Endodermal cell (in vitro differentiated cells): ENCODE results near the gene B4GALT3. TPM values are rescaled to one million over a fixed set of nuclear protein-coding genes. Genes with fewer than 3 reads are reported as not detected.

Experiments
- DNase-seq: peaks from one replicate; pipeline ENCODE4 v3.0.0-alpha.2; 2017
- H3K27ac ChIP-seq: 2 replicates; pipeline ENCODE4 v1.5.1; 2013; ENCODE audit warnings: mild to moderate bottlenecking, low read depth, low read length, moderate library complexity
- H3K27me3 ChIP-seq: 2 replicates; pipeline ENCODE4 v1.6.1; 2013; ENCODE audit warnings: mild to moderate bottlenecking, low read length, moderate library complexity; ENCODE audit not compliant: insufficient read depth, control insufficient read depth, poor library complexity, severe bottlenecking
- H3K36me3 ChIP-seq: 2 replicates; pipeline ENCODE4 v1.7.0; 2013; ENCODE audit warnings: mild to moderate bottlenecking, low read length, moderate library complexity; ENCODE audit not compliant: control insufficient read depth, insufficient read depth
- H3K4me1 ChIP-seq: one replicate; pipeline ENCODE4 v1.7.0; 2013; ENCODE audit warnings: low read length; ENCODE audit not compliant: control insufficient read depth, insufficient read depth
- H3K4me3 ChIP-seq: 2 replicates; pipeline ENCODE4 v1.5.1; 2013; ENCODE audit warnings: mild to moderate bottlenecking, low read length, moderate library complexity
- H3K9ac ChIP-seq: 2 replicates; pipeline ENCODE4 v1.6.1; 2013; ENCODE audit warnings: mild to moderate bottlenecking, low read length, moderate library complexity; ENCODE audit not compliant: poor library complexity, severe bottlenecking; ENCODE audit errors: extremely low read depth
- H3K9me3 ChIP-seq: 2 replicates; pipeline ENCODE4 v1.6.1; 2013; ENCODE audit warnings: mild to moderate bottlenecking, low read length, moderate library complexity; ENCODE audit not compliant: control insufficient read depth
- H3K27ac Mint-ChIP-seq: 2 replicates; pipeline ENCODE4 v1.8.0; 2020; ENCODE audit warnings: mixed read lengths
- H3K27me3 Mint-ChIP-seq: 2 replicates; pipeline ENCODE4 v1.8.0; 2021; ENCODE audit warnings: mild to moderate bottlenecking, mixed read lengths; ENCODE audit not compliant: insufficient read depth
- H3K36me3 Mint-ChIP-seq: 2 replicates; pipeline ENCODE4 v1.8.0; 2020; ENCODE audit warnings: low read depth, mixed read lengths
- H3K4me1 Mint-ChIP-seq: 2 replicates; pipeline ENCODE4 v1.8.0; 2020; ENCODE audit warnings: mixed read lengths
- H3K4me3 Mint-ChIP-seq: 2 replicates; pipeline ENCODE4 v1.8.0; 2020; ENCODE audit warnings: mild to moderate bottlenecking, moderate library complexity, mixed read lengths
- H3K9me3 Mint-ChIP-seq: 2 replicates; pipeline ENCODE4 v1.8.0; 2020; ENCODE audit warnings: mild to moderate bottlenecking, mixed read lengths
- WGBS, 2 experiments: methylation state at CpG; one replicate each; pipeline versions ENCODE4 v1.1.5 to v1.1.7; 2013; ENCODE audit warnings: missing lambda C conversion rate in 2 of 2, mixed read lengths in 1 of 2; ENCODE audit not compliant: insufficient coverage in 1 of 2, insufficient read length in 1 of 2; 5-methylcytosine and 5-hydroxymethylcytosine counted together
- total RNA-seq, 2 donors: library from RNA; stranded (reverse); fragmentation: NEBNext Ultra II Directional in 1 of 2; extraction: Animal tissue kit (Norgen Biotek cat#: 25700) in 1 of 2; gene quantifications; 2 replicates in 1 of 2; 3 replicates in 1 of 2; pipeline ENCODE4 v1.2.1, GENCODE V29; 2021
- TF ChIP-seq, protein P1 (sequence below): fragments of 200-600 bp; sonication (generic); conservative IDR thresholded peaks from 2 replicates; pipeline ENCODE4 v1.5.0; 2021; ENCODE audit warnings: antibody characterized with exemption, mild to moderate bottlenecking

B4GALT3 gene
- total RNA-seq, 2 donors from 2014 or later, result 30.4 to 37.9 TPM

GRCh38 chr1:161191971-161192370 is 14.7 kb upstream of the B4GALT3 start:
- Histone ChIP-seq H3K36me3 (no peaks in the 10 kb centered on the region), H3K27ac (no peak overlapping the region), H3K4me3 (no peak overlapping the region), H3K9me3 (no peaks in the 10 kb centered on the region), H3K27me3 (no peaks in the 10 kb centered on the region), H3K4me1 (no peaks in the 10 kb centered on the region), H3K9ac (no peak overlapping the region)
- peaks cover 8% of the 10 kb centered on the region for H3K4me1 Mint-ChIP-seq
- DNase-seq, result no peak
- H3K4me3 Mint-ChIP-seq, result no peak overlapping the region
- peak overlapping the region; percentile 18 for H3K27ac Mint-ChIP-seq
- WGBS, 2 experiments, result 83 to 98% methylated on average over 6 to 8 of the region's 8 CpGs
- no peaks in the 10 kb centered on the region for H3K36me3 Mint-ChIP-seq
- H3K9me3 Mint-ChIP-seq, result no peaks in the 10 kb centered on the region
- H3K27me3 Mint-ChIP-seq, result no peaks in the 10 kb centered on the region
- TF ChIP-seq, protein P1, sequence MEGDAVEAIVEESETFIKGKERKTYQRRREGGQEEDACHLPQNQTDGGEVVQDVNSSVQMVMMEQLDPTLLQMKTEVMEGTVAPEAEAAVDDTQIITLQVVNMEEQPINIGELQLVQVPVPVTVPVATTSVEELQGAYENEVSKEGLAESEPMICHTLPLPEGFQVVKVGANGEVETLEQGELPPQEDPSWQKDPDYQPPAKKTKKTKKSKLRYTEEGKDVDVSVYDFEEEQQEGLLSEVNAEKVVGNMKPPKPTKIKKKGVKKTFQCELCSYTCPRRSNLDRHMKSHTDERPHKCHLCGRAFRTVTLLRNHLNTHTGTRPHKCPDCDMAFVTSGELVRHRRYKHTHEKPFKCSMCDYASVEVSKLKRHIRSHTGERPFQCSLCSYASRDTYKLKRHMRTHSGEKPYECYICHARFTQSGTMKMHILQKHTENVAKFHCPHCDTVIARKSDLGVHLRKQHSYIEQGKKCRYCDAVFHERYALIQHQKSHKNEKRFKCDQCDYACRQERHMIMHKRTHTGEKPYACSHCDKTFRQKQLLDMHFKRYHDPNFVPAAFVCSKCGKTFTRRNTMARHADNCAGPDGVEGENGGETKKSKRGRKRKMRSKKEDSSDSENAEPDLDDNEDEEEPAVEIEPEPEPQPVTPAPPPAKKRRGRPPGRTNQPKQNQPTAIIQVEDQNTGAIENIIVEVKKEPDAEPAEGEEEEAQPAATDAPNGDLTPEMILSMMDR, result no peak

GRCh38 chr1:161190962-161191521 is 13.7 kb upstream of the B4GALT3 start:
- Mint-ChIP-seq H3K27me3 (no peaks in the 10 kb centered on the region), H3K36me3 (no peaks in the 10 kb centered on the region), H3K4me1 (peaks cover 4% of the 10 kb centered on the region), H3K27ac (peak overlapping the region; percentile 59), H3K4me3 (no peak overlapping the region), H3K9me3 (no peaks in the 10 kb centered on the region)
- Histone ChIP-seq H3K27ac (no peak overlapping the region), H3K4me3 (no peak overlapping the region), H3K36me3 (no peaks in the 10 kb centered on the region), H3K9me3 (no peaks in the 10 kb centered on the region), H3K9ac (no peak overlapping the region), H3K4me1 (no peaks in the 10 kb centered on the region), H3K27me3 (no peaks in the 10 kb centered on the region)
- DNase-seq, result peak; percentile 77
- TF ChIP-seq, protein P1, result no peak
- 86 to 94% methylated on average over 17 to 22 of the region's 22 CpGs for WGBS, 2 experiments

- H3K4me1 Mint-ChIP-seq, result peaks cover 4% of the 10 kb centered on the region
- no peak overlapping the region for H3K27ac Mint-ChIP-seq
- no peaks in the 10 kb centered on the region for H3K36me3 Mint-ChIP-seq
- TF ChIP-seq, protein P1, result no peak
- Histone ChIP-seq H3K4me3 (no peak overlapping the region), H3K4me1 (no peaks in the 10 kb centered on the region), H3K9ac (no peak overlapping the region), H3K27me3 (no peaks in the 10 kb centered on the region), H3K27ac (no peak overlapping the region), H3K36me3 (no peaks in the 10 kb centered on the region), H3K9me3 (no peaks in the 10 kb centered on the region)
- H3K9me3 Mint-ChIP-seq, result no peaks in the 10 kb centered on the region
- DNase-seq, result no peak
- no peaks in the 10 kb centered on the region for H3K27me3 Mint-ChIP-seq
- H3K4me3 Mint-ChIP-seq, result no peak overlapping the region
- 89 to 97% methylated on average over 1 to 5 of the region's 5 CpGs for WGBS, 2 experiments
Observed at GRCh38 chr1:161189036-161189435, 11.7 kb upstream of the B4GALT3 start.
